ENCODE results near the gene PLD4. TPM values are rescaled to one million over a fixed set of nuclear protein-coding genes. Genes with fewer than 3 reads are reported as not detected.

PLD4 gene, protein sequence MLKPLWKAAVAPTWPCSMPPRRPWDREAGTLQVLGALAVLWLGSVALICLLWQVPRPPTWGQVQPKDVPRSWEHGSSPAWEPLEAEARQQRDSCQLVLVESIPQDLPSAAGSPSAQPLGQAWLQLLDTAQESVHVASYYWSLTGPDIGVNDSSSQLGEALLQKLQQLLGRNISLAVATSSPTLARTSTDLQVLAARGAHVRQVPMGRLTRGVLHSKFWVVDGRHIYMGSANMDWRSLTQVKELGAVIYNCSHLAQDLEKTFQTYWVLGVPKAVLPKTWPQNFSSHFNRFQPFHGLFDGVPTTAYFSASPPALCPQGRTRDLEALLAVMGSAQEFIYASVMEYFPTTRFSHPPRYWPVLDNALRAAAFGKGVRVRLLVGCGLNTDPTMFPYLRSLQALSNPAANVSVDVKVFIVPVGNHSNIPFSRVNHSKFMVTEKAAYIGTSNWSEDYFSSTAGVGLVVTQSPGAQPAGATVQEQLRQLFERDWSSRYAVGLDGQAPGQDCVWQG
- 0.07 and 0.13 TPM in 2 replicates for total RNA-seq

DNA sequence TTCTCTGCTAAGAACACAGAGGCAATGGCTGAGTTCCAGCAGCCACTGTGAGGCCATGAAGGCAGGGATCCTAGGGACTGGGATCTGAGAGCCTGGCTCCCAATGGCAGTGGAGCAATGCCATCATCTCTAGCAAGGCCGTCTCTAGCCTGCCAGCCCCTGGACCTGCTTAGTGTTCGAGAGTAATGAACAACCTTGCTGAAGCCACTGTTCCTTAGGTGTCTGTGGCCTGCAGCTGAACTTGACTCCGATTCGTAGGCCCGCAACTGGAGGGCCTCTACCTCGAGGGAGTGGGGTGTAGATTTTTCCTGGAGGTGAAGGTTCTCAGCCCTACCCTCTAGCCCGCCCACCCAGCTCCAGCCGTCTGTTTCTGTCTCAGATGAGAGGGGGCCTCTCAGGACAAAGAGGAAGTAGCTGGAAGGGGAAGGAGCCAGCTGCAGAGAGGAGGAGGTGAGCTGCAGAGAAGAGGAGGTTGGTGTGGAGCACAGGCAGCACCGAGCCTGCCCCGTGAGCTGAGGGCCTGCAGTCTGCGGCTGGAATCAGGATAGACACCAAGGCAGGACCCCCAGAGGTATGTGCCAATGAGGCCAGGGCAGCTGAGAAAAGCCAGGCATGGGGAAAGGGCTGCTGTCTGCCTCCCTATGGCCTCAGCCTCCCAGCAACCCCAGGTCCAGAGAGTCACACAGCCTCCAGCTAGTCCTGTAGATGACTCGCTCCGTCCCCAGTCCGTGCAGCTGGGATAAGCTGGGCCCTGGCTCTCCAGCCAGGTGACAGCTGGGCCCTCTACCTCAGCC lies at the start of gene PLD4:
TSS of gene PLD4 (plus strand) at position 459 of the 793 bp plus-strand sequence. CDS start 2,262 bp downstream, outside the sequence.

DNA sequence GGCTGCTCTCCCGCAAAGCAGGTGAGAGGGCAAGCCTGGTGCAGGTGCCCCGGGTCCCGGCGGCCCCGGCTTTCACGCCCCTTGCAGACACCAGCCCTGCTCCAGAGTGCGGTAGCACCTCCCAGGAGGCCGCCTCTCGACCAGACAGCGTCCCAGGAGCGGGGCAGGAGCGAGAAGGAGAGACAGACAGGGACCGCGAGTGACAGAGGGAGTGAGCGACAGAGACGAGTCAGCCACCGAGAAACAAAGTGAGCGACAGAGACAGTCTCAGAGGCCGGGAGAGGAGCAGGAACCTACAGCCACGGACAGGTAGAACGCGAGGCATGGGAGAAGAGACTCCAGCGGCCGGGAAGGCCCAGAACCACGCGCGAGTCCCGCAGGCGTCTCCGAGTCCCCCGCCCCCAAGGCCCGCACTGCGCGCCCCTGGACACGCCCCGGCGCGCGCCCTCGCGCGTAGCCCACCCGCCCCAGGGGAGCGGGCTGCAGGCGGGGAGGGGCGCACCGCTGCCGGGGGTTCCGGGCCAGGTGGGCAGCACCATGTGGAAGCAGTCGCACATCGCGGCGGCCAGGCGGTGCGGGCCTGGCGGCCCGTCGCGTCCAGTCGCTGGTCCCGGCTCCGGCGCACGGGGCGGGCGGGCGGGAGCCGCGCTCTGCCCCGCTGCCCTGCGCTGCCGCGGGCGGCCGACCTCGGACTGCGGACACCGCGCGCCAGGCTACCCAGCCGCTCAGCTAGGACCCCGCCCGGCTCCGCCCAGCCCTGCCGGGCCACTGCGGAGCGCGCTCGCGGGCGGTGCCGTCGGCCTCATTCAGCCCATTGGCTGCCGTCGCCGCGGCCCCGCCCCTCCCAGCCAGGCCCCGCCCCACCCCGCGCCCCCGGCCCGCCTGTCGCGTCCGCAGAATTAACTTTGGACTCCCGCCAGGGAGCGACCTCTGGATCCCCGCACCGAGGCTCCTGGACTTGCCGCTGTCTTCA lies 53.3 kb downstream of the PLD4 start, which contains the start of gene AHNAK2:
TSS of gene AHNAK2 (minus strand) at position 694 of the 973 bp plus-strand sequence. CDS start at position 557, 137 bp downstream.

Other genes with a start within 250 kb of the PLD4 start
- 82.4 and 103 TPM in 2 replicates for gene INF2, start 235.3 kb upstream of the PLD4 start, total RNA-seq
- gene ADSS1, start 200.7 kb upstream of the PLD4 start, total RNA-seq: 13.0 and 16.3 TPM in 2 replicates
- 35.9 and 47.0 TPM in 2 replicates for gene SIVA1, start 171.7 kb upstream of the PLD4 start, total RNA-seq
- gene AKT1, start 129.1 kb upstream of the PLD4 start, total RNA-seq: 239 and 285 TPM in 2 replicates
- 2.7 and 5.8 TPM in 2 replicates for gene ZBTB42, start 123.8 kb upstream of the PLD4 start, total RNA-seq
- 19.5 and 43.3 TPM in 2 replicates for gene CEP170B, start 59.6 kb upstream of the PLD4 start, total RNA-seq
- 41.4 and 194 TPM in 2 replicates for gene AHNAK2, start 53.5 kb downstream of the PLD4 start, total RNA-seq
- gene CLBA1, start 60.9 kb downstream of the PLD4 start, total RNA-seq: 9.6 and 12.1 TPM in 2 replicates
- 10.0 and 10.6 TPM in 2 replicates for gene CDCA4, start 96.2 kb downstream of the PLD4 start, total RNA-seq
- 0.03 and 0.26 TPM in 2 replicates for gene GPR132, start 140.6 kb downstream of the PLD4 start, total RNA-seq
- 1.3 and 4.0 TPM in 2 replicates for gene JAG2, start 243.9 kb downstream of the PLD4 start, total RNA-seq